GM12891 (cell line): ENCODE measurements around the gene TRIM75.

Source experiments
- PAX5 ChIP-seq: IDR thresholded peaks from 2 replicates; pipeline ENCODE4 v1.6.1; 2011; ENCODE audit warnings: low read length, moderate library complexity, mild to moderate bottlenecking; ENCODE audit not compliant: insufficient read depth, severe bottlenecking
- POLR2A ChIP-seq: IDR thresholded peaks from 2 replicates; pipeline ENCODE4 v1.6.1; 2011; ENCODE audit warnings: low read depth, low read length, control low read depth
- POLR2AphosphoS5 ChIP-seq: IDR thresholded peaks from 2 replicates; pipeline ENCODE4 v1.6.1; 2011; ENCODE audit warnings: low read depth, low read length, control low read depth
- POU2F2 ChIP-seq: IDR thresholded peaks from 2 replicates; pipeline ENCODE4 v1.6.1; 2011; ENCODE audit warnings: low read depth, mild to moderate bottlenecking, control low read depth, low read length, moderate library complexity
- TAF1 ChIP-seq: IDR thresholded peaks from 2 replicates; pipeline ENCODE4 v1.6.1; 2011; ENCODE audit warnings: low read depth, low read length, control low read depth

GRCh38 chr4:165010991-165011390 lies 42.7 kb upstream of the TRIM75 start:
- TF ChIP-seq POLR2A (no peak), TAF1 (no peak), POLR2AphosphoS5 (no peak), PAX5 (no peak), POU2F2 (no peak)
